BJ (cell line): Measurements from ENCODE around the gene EWSR1. TPM values are rescaled to one million over a fixed set of nuclear protein-coding genes. Genes with fewer than 3 reads are reported as not detected.
"Not testable (repeated sequence)": the region's sequence is repeated elsewhere in the genome, so short reads cannot be mapped to it uniquely, and the experiment has no call there.

Experiments used
- CTCF ChIA-PET: fragments of 350-600 bp; formaldehyde crosslinking; extraction: SDS; loops from one replicate; lab custom pipeline; 2021; ENCODE audit warnings: antibody characterized with exemption, inconsistent platforms; lab: Yijun Ruan, JAX
- POLR2A ChIA-PET: fragments of 300-600 bp; sonication (Branson Sonifier 250); formaldehyde crosslinking; extraction: SDS; loops from one replicate; lab custom pipeline; 2021; ENCODE audit warnings: antibody characterized with exemption; lab: Charles Lee
- DNase-seq: peaks from one replicate; pipeline ENCODE4 v3.0.0-alpha.2; 2011; ENCODE audit warnings: low read depth
- H3K27me3 ChIP-seq: 2 replicates; pipeline ENCODE4 v1.6.0; 2011; ENCODE audit warnings: low read length; ENCODE audit not compliant: control insufficient read depth, insufficient read depth
- H3K36me3 ChIP-seq: 2 replicates; pipeline ENCODE4 v1.5.1; 2011; ENCODE audit warnings: low read length; ENCODE audit not compliant: control insufficient read depth, insufficient read depth
- H3K4me3 ChIP-seq: 2 replicates; pipeline ENCODE4 v1.5.1; 2011; ENCODE audit warnings: low read depth, mild to moderate bottlenecking, control low read depth, low read length
- CTCF ChIP-seq: IDR thresholded peaks from 2 replicates; pipeline ENCODE4 v1.5.1; 2011; ENCODE audit warnings: low read depth, mild to moderate bottlenecking, control low read depth, inconsistent platforms, low read length, moderate library complexity; ENCODE audit not compliant: insufficient read depth
- polyA plus RNA-seq: library from polyadenylated mRNA; depleted of rRNA; stranded (reverse); fragments of >200 nt; gene quantifications from 2 replicates; pipeline ENCODE4 v1.2.3, GENCODE V29; 2011

EWSR1 gene
- polyA plus RNA-seq, 1 experiment: 206 TPM

DNA sequence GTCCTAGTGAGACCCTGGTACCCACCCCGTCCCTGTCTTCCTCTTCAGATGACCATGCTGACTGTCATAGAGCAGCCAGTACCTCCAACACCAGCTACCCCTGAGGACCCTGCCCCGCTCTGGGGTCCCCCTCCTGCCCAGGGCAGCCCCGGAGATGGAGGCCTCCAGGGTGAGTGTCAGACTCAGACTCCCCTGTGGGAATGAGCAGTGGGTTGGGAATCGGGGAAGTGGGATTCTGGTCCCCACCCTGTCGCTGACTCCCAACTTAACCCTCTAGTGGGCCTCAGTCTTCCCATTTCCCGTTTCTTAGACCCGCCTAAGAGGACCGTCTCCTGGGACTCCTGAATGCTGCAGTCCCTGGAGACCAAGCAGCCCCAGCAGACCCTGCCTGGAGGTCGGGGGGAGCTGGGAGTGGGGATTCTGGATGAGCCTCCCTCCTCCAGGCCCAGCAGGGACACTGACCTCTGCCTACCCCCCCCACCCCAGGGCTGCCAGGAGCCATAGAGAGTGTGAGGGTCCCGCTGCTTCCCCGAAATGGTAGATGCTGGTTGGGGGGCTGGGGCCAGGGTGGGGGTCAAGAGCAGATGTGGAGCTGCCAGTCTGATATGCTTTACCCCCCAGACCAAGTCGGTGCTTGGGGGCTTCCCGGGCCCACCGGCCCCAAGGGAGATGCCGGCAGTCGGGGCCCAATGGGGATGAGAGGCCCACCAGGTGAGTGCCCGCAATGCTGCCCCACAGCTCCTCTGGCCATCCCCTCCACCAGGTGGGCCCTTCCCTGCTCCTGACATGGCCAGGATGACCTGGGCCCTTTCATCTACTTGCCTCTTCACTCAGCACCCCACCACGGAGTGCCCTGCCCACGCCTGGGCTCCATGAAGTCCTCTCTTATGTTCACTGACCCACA is 36.8 kb upstream of the EWSR1 start:
- POLR2A ChIA-PET: no interaction called here
- H3K4me3 ChIP-seq: no peak overlapping the region
- H3K36me3 ChIP-seq: no peaks in the 10 kb centered on the region
- DNase-seq: no peak
- no peaks in the 10 kb centered on the region for H3K27me3 ChIP-seq
- CTCF ChIA-PET: interaction anchor here (1.0 kb wide), 1 partner anchor 14 kb away, joined by 3 read pairs; no protein-coding TSS in a partner anchor
- TF ChIP-seq CTCF: no peak

DNA sequence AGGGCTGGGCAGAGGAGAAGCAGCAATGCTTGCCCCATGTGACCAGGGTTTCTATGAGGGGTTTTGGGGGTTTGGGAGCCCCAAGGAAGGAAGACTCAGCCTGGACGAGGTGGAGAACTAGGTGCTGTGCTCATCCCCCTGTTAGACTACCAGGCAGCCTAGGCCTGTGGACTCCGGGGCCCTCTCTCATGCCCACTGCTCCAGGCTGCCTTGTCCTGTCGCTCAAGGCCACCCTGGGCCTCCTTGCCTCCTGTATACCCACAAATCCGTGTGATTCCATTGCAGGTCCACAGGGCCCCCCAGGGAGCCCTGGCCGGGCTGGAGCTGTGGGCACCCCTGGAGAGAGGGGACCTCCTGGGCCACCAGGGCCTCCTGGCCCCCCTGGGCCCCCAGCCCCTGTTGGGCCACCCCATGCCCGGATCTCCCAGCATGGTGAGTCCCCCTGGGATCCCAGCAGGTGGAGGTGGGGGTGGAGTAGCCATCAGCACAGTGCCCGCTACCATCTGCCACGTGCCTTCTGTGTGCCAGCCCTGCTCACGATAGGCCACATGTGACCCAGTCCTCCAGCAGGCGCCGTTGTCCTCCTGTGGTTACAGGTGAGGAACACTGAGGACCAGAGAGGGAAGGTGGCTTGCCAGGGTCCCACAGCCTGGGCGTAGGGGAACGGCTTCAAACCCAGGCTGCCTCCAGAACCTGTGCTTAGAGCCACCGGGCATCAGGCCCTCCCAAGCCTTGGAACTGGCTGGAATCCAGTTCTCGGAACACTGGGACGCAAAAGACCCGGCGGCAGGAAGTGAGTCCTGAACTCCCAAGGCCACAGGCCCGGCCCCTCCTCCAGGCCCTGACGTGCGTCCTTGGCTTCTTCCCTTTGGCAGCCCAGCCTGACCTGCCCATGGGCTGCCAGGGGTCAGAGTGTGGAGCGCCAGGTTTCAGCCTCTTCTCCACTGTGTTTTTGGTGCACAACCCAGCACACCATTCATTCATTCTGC is 35.8 kb upstream of the EWSR1 start:
- no peak overlapping the region for H3K4me3 ChIP-seq
- DNase-seq: no peak
- H3K27me3 ChIP-seq: no peaks in the 10 kb centered on the region
- H3K36me3 ChIP-seq: no peaks in the 10 kb centered on the region
- POLR2A ChIA-PET: no interaction called here
- CTCF ChIA-PET: interaction anchor here (1.0 to 5.3 kb wide), 2 partner anchors 13 kb away, joined by 3 to 33 read pairs; no protein-coding TSS in a partner anchor
- TF ChIP-seq CTCF: no peak

DNA sequence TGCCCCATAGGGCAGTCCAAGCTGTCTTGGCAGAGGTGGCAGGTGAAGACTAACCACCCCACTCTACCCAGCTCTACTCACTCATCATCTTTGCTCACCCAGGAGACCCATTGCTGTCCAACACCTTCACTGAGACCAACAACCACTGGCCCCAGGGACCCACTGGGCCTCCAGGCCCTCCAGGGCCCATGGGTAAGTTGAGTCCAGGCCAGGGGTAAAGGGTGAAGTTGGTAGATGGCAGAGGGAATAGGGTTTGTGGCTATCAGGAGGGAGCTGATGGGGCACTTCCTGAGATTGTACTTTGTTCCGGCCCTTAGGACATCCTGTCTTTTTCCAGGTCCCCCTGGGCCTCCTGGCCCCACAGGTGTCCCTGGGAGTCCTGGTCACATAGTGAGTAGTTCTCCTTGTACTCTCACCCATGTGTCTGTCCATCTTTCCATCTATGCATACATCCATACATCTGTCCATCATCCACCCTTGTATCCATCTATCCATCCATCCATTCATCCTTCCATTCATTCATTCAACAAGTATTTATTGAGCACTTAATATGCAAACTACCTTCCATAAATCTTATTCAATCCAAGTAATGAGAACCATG is 34.7 kb upstream of the EWSR1 start:
- Histone ChIP-seq H3K36me3 (no peaks in the 10 kb centered on the region), H3K4me3 (no peak overlapping the region), H3K27me3 (no peaks in the 10 kb centered on the region)
- no peak for TF ChIP-seq CTCF
- ChIA-PET POLR2A (no interaction called here), CTCF (interaction anchor here (5.3 kb wide), 1 partner anchor 12 kb away, joined by 33 read pairs; no protein-coding TSS in a partner anchor)
- no peak for DNase-seq

DNA sequence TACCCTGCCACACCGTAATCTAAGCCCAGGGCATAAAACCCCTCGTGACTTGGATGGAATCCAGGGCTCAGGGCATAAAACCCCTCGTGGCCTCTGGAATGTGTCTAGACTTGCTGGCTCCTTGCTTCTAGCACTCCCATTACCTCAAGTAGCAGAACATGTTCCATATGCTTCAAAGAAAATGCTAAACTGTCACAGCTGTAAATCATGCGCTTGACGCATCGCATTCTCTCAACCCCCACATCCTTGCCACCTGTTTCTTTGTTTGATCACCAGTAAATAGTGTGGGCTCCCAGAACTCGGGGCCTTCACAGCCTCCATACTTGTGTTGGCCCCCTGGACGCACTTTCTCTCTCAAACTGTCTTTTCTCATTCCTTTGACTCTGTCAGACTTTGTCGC is 27.6 kb upstream of the EWSR1 start:
- POLR2A ChIA-PET, DNase-seq, H3K4me3 ChIP-seq, H3K36me3 ChIP-seq, H3K27me3 ChIP-seq, CTCF ChIA-PET: not testable (repeated sequence)

GRCh38 chr22:29243874-29244446 is 24.1 kb upstream of the EWSR1 start:
- CTCF ChIA-PET: interaction anchor here (0.6 to 2.4 kb wide), 4 partner anchors 9 to 42 kb away, joined by 3 to 33 read pairs (median 17); no protein-coding TSS in a partner anchor
- TF ChIP-seq CTCF: no peak
- Histone ChIP-seq H3K27me3 (peaks cover 3% of the 10 kb centered on the region), H3K36me3 (no peaks in the 10 kb centered on the region), H3K4me3 (no peak overlapping the region)
- no peak for DNase-seq
- POLR2A ChIA-PET: no interaction called here
